ENCODE results near the gene SBK3. TPM values are rescaled to one million over a fixed set of nuclear protein-coding genes. Genes with fewer than 3 reads are reported as not detected.

Gene SBK3
- total and polyA plus RNA-seq, 10 of the 15 experiments (the other 5 are each of a cell fraction or from before 2014, with no cell fraction given), result not detected

DNA sequence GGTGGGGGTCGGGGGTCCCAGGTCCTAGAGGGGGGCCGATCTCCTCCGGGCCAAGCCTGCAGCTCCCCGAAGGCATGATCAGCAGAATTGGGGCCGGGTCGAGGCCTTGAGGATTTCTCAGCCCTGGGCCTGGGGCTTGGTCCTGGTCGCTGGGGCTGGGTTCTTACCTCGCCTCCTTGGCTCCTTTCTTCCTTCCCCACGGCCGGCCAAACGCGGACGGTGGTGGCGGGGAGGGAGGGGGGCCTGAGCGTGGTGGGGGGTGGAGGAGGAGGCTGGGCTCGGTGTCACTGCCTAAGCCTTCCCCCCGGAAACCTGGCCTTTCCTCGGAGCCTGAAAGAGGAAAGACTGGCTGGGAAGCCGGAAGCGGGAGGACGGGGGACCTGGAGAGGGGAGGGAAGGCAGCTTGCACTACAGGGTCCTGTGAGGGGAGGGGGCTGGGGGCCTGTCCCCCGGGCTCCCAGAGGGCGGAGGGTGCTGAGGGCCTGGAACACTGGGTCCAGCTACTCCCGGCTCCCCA lies 35.3 kb upstream of the SBK3 start, which contains the start of gene ZNF579 (continued):
- TF ChIP-seq SKIL (IDR thresholded peaks at IDR 0.05; ENCODE audit: low read depth, poor library complexity, severe bottlenecking) (no peak), BCL11A (IDR thresholded peaks at IDR 0.05; ENCODE audit: low read depth, low read length) (0 out of 2 replicates have a peak, but pooled peaks have one; percentile 30), ELK1 (IDR thresholded peaks at IDR 0.05; ENCODE audit: low read depth, low read length) (peak; percentile 69; the same call in 1 of the 2 replicates), E2F4 (IDR thresholded peaks at IDR 0.05; ENCODE audit: low read depth, low read length) (no peak), ZNF24 (IDR thresholded peaks at IDR 0.05) (peak; percentile 88), ZBTB11 (CRISPR knock-in tag; IDR thresholded peaks at IDR 0.05) (peak; percentile 88), ZNF274 (IDR thresholded peaks at IDR 0.05; ENCODE audit: insufficient read depth, insufficient read length) (no peak), KAT2A (conservative IDR thresholded peaks at IDR 0.05; ENCODE audit: control insufficient read depth, low read depth, low read length) (no peak), TARDBP (IDR thresholded peaks at IDR 0.05; ENCODE audit: borderline replicate concordance) (peak; percentile 84; the same call in 1 of the 2 replicates), GABPA (IDR thresholded peaks at IDR 0.05; ENCODE audit: low read depth) (peak; percentile 94), DPF2 (IDR thresholded peaks at IDR 0.05) (0 out of 2 replicates have a peak, but pooled peaks have one; percentile 13), ZBED1 (IDR thresholded peaks at IDR 0.05; ENCODE audit: borderline replicate concordance) (no peak), EGR1 (IDR thresholded peaks at IDR 0.05; ENCODE audit: borderline replicate concordance in 1 of 2, low read depth in 2 of 2, low read length in 2 of 2) (peak; percentile 49 to 55; a peak in 2 of 3 replicates), RFX5 (IDR thresholded peaks at IDR 0.05; ENCODE audit: low read depth, low read length) (no peak; the same call in 1 of the 2 replicates), ZNF217 (IDR thresholded peaks at IDR 0.05) (no peak)
- TF ChIP-seq, protein P1, sequence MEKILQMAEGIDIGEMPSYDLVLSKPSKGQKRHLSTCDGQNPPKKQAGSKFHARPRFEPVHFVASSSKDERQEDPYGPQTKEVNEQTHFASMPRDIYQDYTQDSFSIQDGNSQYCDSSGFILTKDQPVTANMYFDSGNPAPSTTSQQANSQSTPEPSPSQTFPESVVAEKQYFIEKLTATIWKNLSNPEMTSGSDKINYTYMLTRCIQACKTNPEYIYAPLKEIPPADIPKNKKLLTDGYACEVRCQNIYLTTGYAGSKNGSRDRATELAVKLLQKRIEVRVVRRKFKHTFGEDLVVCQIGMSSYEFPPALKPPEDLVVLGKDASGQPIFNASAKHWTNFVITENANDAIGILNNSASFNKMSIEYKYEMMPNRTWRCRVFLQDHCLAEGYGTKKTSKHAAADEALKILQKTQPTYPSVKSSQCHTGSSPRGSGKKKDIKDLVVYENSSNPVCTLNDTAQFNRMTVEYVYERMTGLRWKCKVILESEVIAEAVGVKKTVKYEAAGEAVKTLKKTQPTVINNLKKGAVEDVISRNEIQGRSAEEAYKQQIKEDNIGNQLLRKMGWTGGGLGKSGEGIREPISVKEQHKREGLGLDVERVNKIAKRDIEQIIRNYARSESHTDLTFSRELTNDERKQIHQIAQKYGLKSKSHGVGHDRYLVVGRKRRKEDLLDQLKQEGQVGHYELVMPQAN (conservative IDR thresholded peaks at IDR 0.05), result no peak
- TF ChIP-seq, protein P2, sequence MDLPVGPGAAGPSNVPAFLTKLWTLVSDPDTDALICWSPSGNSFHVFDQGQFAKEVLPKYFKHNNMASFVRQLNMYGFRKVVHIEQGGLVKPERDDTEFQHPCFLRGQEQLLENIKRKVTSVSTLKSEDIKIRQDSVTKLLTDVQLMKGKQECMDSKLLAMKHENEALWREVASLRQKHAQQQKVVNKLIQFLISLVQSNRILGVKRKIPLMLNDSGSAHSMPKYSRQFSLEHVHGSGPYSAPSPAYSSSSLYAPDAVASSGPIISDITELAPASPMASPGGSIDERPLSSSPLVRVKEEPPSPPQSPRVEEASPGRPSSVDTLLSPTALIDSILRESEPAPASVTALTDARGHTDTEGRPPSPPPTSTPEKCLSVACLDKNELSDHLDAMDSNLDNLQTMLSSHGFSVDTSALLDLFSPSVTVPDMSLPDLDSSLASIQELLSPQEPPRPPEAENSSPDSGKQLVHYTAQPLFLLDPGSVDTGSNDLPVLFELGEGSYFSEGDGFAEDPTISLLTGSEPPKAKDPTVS (IDR thresholded peaks at IDR 0.05; ENCODE audit: low read depth, low read length), result no peak
